Measurements from ENCODE around the gene NXPH3. TPM values are rescaled to one million over a fixed set of nuclear protein-coding genes. Genes with fewer than 3 reads are reported as not detected.

NXPH3 gene
- under 1 TPM; 0.25 to 0.26 TPM for total RNA-seq

DNA sequence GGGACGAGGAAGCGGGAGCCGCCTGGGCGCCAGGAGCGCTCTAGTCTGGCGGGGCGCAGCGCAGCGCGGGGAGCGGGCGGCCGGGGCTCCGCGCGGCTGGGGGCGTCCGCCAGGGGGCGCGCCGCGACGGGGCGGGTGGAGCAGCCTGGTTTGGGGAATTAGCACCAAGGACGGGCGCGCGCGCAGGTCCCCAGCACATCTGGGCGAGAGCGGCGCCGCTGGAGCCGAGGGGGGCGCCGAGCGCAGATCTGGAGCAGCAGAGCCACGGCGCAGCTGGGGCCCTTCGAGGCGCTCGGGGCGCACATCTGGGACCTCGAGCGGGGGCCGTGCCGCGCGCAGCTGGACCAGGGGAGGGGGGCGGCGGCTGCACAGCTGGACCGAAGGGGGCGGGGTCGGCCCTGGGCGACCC lies at the start of gene NXPH3:
Gene NXPH3, plus strand, starts transcription at position 193 of the 409 bp plus-strand sequence. CDS start 349 bp downstream, outside the sequence.
- H3K9me3 Mint-ChIP-seq = no peaks in the 10 kb centered on the region
- H3K27me3 Mint-ChIP-seq (ENCODE audit: low read depth) = peaks cover 38% of the 10 kb centered on the region
- H3K27ac Mint-ChIP-seq = no peak within 1 kb of the TSS
- CTCF ChIA-PET = interaction anchor here (0.6 to 10.8 kb wide), 7 partner anchors 18 to 422 kb away, joined by 3 to 232 read pairs (median 4); partner anchors contain the start of gene FAM117A
- peaks cover 15% of the 10 kb centered on the region for H3K4me1 Mint-ChIP-seq (ENCODE audit: low read depth)
- intact Hi-C loops (cut with micrococcal nuclease) = loop anchor here (1.0 to 2.0 kb wide), 3 partner anchors 43 to 120 kb away; partner anchors contain the start of gene SPOP
- no peaks in the 10 kb centered on the region for H3K36me3 Mint-ChIP-seq (ENCODE audit: low read depth)
- DNase-seq = peak; percentile 77
- H3K4me3 Mint-ChIP-seq = peak within 1 kb of the TSS; percentile 76

DNA sequence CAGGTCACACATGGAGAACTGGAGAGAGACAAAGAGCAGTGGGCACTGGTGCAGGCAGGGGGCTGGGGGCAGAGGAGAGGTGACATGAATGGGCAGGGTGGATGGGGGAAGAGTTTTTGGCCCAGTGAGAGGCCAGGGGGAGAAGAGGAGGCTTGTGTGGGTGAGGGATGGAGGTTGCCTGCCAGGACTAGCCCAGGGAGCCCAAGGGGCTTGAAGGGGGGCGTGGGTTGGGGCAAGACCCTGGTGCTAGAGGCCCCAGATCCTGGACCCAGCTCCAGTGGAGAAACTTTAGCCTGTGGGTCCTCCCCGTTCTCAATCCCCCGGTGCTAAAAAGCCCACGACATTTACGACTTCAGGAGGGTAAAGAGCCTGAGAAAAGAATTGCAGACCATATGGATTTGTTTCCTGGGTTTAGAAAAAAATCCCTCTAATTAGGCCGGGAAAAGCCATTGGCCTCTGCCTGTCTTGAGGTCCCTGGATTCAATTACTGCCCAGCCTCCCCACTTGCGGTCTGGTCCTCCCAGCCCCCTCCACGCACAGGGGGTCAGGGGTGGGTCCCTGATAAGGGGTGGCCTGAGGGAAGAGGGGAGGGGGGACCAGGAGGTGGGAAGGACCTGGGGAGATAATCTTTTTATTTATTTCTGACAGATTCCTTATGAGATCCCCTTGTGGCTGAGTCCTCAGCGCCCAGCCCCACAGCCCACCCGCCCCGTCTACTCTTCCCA lies 47.6 kb upstream of the NXPH3 start:
- no peaks in the 10 kb centered on the region for H3K36me3 Mint-ChIP-seq (ENCODE audit: low read depth)

GRCh38 chr17:49528966-49529365 lies 46.7 kb upstream of the NXPH3 start:
- Mint-ChIP-seq H3K27me3 (ENCODE audit: low read depth) (peaks cover 7% of the 10 kb centered on the region), H3K4me1 (ENCODE audit: low read depth) (peaks cover under 1% of the 10 kb centered on the region), H3K36me3 (ENCODE audit: low read depth) (no peaks in the 10 kb centered on the region), H3K27ac (no peak overlapping the region), H3K4me3 (no peak overlapping the region), H3K9me3 (no peaks in the 10 kb centered on the region)
- intact Hi-C loops (cut with micrococcal nuclease) = no loop called here
- no peak for DNase-seq
- CTCF ChIA-PET = interaction anchor here (0.7 kb wide), 1 partner anchor 103 kb away, joined by 8 read pairs; no protein-coding TSS in a partner anchor

More for the DNA sequence above, 47.6 kb upstream of the NXPH3 start:
- no peak overlapping the region for H3K4me3 Mint-ChIP-seq
- intact Hi-C loops (cut with micrococcal nuclease) = no loop called here
- no peaks in the 10 kb centered on the region for H3K9me3 Mint-ChIP-seq
- no peak for DNase-seq
- peaks cover 5% of the 10 kb centered on the region for H3K27me3 Mint-ChIP-seq (ENCODE audit: low read depth)
- peaks cover 9% of the 10 kb centered on the region for H3K4me1 Mint-ChIP-seq (ENCODE audit: low read depth)
- no peak overlapping the region for H3K27ac Mint-ChIP-seq
- CTCF ChIA-PET = no interaction called here

DNA sequence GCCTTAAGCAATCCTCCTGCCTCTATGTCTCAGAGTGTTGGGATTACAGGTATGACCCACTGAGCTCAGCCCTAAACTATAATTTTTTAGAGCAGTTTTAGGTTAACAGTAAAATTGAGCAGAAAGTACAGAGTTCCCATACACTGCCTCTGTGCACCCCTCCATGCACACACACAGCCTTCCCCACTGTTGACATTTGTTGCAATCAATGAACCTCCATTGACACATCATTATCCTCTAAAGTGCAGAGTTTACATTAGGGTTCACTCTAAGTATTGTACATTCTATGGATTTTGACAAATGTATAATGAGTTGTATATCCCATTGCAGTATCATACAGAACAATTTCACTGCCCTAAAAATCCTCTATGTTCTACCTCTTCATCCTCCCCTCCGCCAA lies 45.6 kb upstream of the NXPH3 start:
- H3K27ac Mint-ChIP-seq = no peak overlapping the region
- H3K9me3 Mint-ChIP-seq = no peaks in the 10 kb centered on the region
- H3K4me3 Mint-ChIP-seq = no peak overlapping the region
- no peak for DNase-seq
- no peaks in the 10 kb centered on the region for H3K4me1 Mint-ChIP-seq (ENCODE audit: low read depth)
- intact Hi-C loops (cut with micrococcal nuclease) = no loop called here
- CTCF ChIA-PET = interaction anchor here (0.7 kb wide), 1 partner anchor 175 kb away, joined by 3 read pairs; no protein-coding TSS in a partner anchor
- H3K27me3 Mint-ChIP-seq (ENCODE audit: low read depth) = peaks cover 9% of the 10 kb centered on the region
- no peaks in the 10 kb centered on the region for H3K36me3 Mint-ChIP-seq (ENCODE audit: low read depth)

DNA sequence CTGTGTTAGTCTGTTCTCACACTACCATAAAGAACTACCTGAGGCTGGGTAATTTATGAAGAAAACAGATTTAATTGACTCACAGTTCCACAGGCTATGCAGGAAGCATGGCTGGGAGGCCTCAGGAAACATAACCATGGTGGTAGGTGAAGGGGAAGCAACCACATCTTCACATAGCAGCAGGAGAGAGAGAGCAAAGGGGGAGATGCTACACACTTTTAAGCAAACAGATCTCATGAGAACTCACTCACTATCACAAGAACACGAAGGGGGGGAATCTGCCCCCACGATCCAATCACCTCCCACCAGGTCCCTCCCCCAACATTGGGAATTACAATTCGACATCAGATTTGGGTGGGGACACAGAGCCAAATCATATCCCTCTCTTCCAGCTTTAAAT lies 31.8 kb upstream of the NXPH3 start:
- H3K27me3 Mint-ChIP-seq (ENCODE audit: low read depth) = no peaks in the 10 kb centered on the region
- H3K36me3 Mint-ChIP-seq (ENCODE audit: low read depth) = no peaks in the 10 kb centered on the region
- H3K27ac Mint-ChIP-seq = no peak overlapping the region
- H3K9me3 Mint-ChIP-seq = peaks cover 11% of the 10 kb centered on the region
- no peak for DNase-seq
- CTCF ChIA-PET = interaction anchor here (0.6 to 1.9 kb wide), 3 partner anchors 12 to 53 kb away, joined by 3 to 8 read pairs (median 3); no protein-coding TSS in a partner anchor
- H3K4me3 Mint-ChIP-seq = no peak overlapping the region
- H3K4me1 Mint-ChIP-seq (ENCODE audit: low read depth) = no peaks in the 10 kb centered on the region
- intact Hi-C loops (cut with micrococcal nuclease) = no loop called here

GRCh38 chr17:49545007-49545660 lies 30.5 kb upstream of the NXPH3 start:
- Mint-ChIP-seq H3K9me3 (peaks cover 11% of the 10 kb centered on the region), H3K4me3 (no peak overlapping the region), H3K27me3 (ENCODE audit: low read depth) (no peaks in the 10 kb centered on the region), H3K36me3 (ENCODE audit: low read depth) (no peaks in the 10 kb centered on the region), H3K27ac (no peak overlapping the region), H3K4me1 (ENCODE audit: low read depth) (no peaks in the 10 kb centered on the region)
- CTCF ChIA-PET = interaction anchor here (0.9 to 1.9 kb wide), 3 partner anchors 11 to 17 kb away, joined by 3 to 8 read pairs (median 5); no protein-coding TSS in a partner anchor
- intact Hi-C loops (cut with micrococcal nuclease) = no loop called here
- no peak for DNase-seq

DNA sequence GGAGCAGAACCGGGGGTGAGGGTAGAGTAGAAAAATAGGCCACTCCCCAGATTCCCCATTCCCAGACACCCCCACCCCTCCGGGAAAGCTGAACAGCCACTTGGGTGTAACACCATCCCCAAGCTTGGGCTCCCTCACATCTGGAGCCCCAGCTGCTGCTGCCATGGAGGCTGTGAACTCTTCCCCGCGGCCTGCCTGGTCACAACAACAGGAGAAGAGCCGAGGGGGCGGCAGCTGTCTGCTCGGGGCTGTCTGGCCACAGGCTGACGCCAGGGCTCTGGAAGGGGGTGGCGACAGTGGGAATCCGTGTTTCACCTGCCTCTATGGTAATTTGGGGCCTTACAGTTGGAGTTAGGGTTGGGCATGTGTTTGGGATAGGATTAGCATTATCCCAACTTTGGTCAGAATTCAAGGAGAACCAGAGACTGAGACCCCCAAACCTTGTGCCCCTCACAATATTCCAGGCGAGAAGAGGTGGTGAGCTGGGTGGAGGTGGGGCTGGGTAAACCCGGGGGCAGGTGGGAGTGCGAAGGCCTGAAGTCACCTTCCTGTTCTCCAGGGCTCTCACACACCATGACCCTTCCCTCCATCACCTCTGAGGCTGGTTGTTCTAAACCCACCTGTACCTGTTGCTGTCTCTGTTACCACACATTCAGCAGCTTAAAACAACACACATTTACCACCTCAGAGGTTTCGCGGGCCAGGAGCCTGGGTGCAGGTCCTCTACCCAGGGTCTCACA lies 29.7 kb upstream of the NXPH3 start:
- no peak overlapping the region for H3K27ac Mint-ChIP-seq
- H3K36me3 Mint-ChIP-seq (ENCODE audit: low read depth) = no peaks in the 10 kb centered on the region
- H3K4me3 Mint-ChIP-seq = no peak overlapping the region
- DNase-seq = no peak
- peaks cover 9% of the 10 kb centered on the region for H3K9me3 Mint-ChIP-seq
- no peaks in the 10 kb centered on the region for H3K27me3 Mint-ChIP-seq (ENCODE audit: low read depth)
- CTCF ChIA-PET = interaction anchor here (0.9 to 1.5 kb wide), 3 partner anchors 10 to 16 kb away, joined by 3 to 7 read pairs (median 5); no protein-coding TSS in a partner anchor
- no peaks in the 10 kb centered on the region for H3K4me1 Mint-ChIP-seq (ENCODE audit: low read depth)
- intact Hi-C loops (cut with micrococcal nuclease) = no loop called here

GRCh38 chr17:49546546-49547535 lies 28.8 kb upstream of the NXPH3 start:
- CTCF ChIA-PET = interaction anchor here (0.7 to 1.4 kb wide), 4 partner anchors 9 to 138 kb away, joined by 4 to 7 read pairs (median 4); no protein-coding TSS in a partner anchor
- intact Hi-C loops (cut with micrococcal nuclease) = no loop called here
- no peaks in the 10 kb centered on the region for H3K36me3 Mint-ChIP-seq (ENCODE audit: low read depth)
- H3K27ac Mint-ChIP-seq = peak overlapping the region; percentile 12
- H3K4me3 Mint-ChIP-seq = no peak overlapping the region
- H3K27me3 Mint-ChIP-seq (ENCODE audit: low read depth) = no peaks in the 10 kb centered on the region
- H3K4me1 Mint-ChIP-seq (ENCODE audit: low read depth) = no peaks in the 10 kb centered on the region
- H3K9me3 Mint-ChIP-seq = peaks cover 4% of the 10 kb centered on the region
- no peak for DNase-seq

- H3K4me1 Mint-ChIP-seq (ENCODE audit: low read depth) = no peaks in the 10 kb centered on the region
These were observed 28.1 kb upstream of the NXPH3 start for GRCh38 chr17:49547566-49547965.

GRCh38 chr17:49548051-49548505 lies 27.6 kb upstream of the NXPH3 start:
- no peak for DNase-seq
- Mint-ChIP-seq H3K27ac (no peak overlapping the region), H3K4me3 (no peak overlapping the region), H3K27me3 (ENCODE audit: low read depth) (no peaks in the 10 kb centered on the region), H3K9me3 (peaks cover 4% of the 10 kb centered on the region), H3K4me1 (ENCODE audit: low read depth) (no peaks in the 10 kb centered on the region), H3K36me3 (ENCODE audit: low read depth) (no peaks in the 10 kb centered on the region)
- CTCF ChIA-PET = no interaction called here
- intact Hi-C loops (cut with micrococcal nuclease) = no loop called here

More at GRCh38 chr17:49547566-49547965, 28.1 kb upstream of the NXPH3 start:
- intact Hi-C loops (cut with micrococcal nuclease) = no loop called here
- DNase-seq = no peak
- CTCF ChIA-PET = interaction anchor here (0.7 to 1.0 kb wide), 3 partner anchors 13 to 139 kb away, joined by 4 read pairs; no protein-coding TSS in a partner anchor
- H3K4me3 Mint-ChIP-seq = no peak overlapping the region
- no peak overlapping the region for H3K27ac Mint-ChIP-seq
- H3K36me3 Mint-ChIP-seq (ENCODE audit: low read depth) = no peaks in the 10 kb centered on the region
- peaks cover 4% of the 10 kb centered on the region for H3K9me3 Mint-ChIP-seq
- no peaks in the 10 kb centered on the region for H3K27me3 Mint-ChIP-seq (ENCODE audit: low read depth)
